Keratinocyte (primary cell): ENCODE results near the gene CTDSPL2.

Experiments used
- EZH2 ChIP-seq: IDR thresholded peaks from one replicate; pipeline ENCODE4 v1.6.1; 2012; ENCODE audit warnings: inconsistent platforms, mild to moderate bottlenecking, low read length, moderate library complexity
- TF ChIP-seq, protein P1 (sequence below), 3 experiments: IDR thresholded peaks in 1 of 3; conservative IDR thresholded peaks in 1 of 3; optimal IDR thresholded peaks in 1 of 3; 2 replicates in 2 of 3; 3 replicates in 1 of 3; pipeline versions ENCODE3 to v1.5.1; 2011; ENCODE audit warnings: low read length in 3 of 3, mild to moderate bottlenecking in 3 of 3, moderate library complexity in 2 of 3, control low read depth in 1 of 3, inconsistent platforms in 1 of 3; ENCODE audit not compliant: insufficient read depth in 2 of 3; ENCODE audit errors: extremely low read depth in 1 of 3

DNA sequence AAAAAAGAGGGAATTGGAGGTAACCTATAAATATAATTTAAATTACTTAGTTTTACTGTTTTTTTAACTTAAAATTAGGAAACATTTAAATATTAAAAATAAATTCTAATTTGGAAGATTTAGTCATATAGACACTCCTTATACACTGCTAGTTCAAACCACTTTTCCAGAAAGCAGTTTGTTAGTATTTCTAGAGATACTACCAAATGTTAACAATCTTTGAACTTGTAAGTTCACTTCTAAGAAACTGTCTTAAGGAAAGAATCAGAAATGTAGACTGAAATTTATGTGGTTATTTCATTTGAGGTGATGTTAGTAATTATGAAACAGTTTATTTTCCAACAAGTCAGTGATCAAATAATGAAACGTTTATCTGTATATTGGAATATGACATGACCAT lies 22.7 kb downstream of the CTDSPL2 start:
- TF ChIP-seq, protein P1, sequence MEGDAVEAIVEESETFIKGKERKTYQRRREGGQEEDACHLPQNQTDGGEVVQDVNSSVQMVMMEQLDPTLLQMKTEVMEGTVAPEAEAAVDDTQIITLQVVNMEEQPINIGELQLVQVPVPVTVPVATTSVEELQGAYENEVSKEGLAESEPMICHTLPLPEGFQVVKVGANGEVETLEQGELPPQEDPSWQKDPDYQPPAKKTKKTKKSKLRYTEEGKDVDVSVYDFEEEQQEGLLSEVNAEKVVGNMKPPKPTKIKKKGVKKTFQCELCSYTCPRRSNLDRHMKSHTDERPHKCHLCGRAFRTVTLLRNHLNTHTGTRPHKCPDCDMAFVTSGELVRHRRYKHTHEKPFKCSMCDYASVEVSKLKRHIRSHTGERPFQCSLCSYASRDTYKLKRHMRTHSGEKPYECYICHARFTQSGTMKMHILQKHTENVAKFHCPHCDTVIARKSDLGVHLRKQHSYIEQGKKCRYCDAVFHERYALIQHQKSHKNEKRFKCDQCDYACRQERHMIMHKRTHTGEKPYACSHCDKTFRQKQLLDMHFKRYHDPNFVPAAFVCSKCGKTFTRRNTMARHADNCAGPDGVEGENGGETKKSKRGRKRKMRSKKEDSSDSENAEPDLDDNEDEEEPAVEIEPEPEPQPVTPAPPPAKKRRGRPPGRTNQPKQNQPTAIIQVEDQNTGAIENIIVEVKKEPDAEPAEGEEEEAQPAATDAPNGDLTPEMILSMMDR (optimal IDR thresholded peaks at IDR 0.05 in 1 of 3, IDR thresholded peaks at IDR 0.05 in 1 of 3, conservative IDR thresholded peaks at IDR 0.05 in 1 of 3; ENCODE audit: extremely low read depth in 1 of 3, insufficient read depth in 2 of 3, low read length in 3 of 3), result no peak
- TF ChIP-seq EZH2, result no peak
